Measurements from ENCODE around the gene ATRNL1. TPM values are rescaled to one million over a fixed set of nuclear protein-coding genes. Genes with fewer than 3 reads are reported as not detected.
A peak's percentile ranks its signal among the peaks of the same experiment; 100 is the strongest.
"Not testable (repeated sequence)": the region's sequence is repeated elsewhere in the genome, so short reads cannot be mapped to it uniquely, and the experiment has no call there.

Gene ATRNL1
- total RNA-seq, 8 experiments from 2014 or later = 1.8 to 49.5 (median 26.9) TPM

DNA sequence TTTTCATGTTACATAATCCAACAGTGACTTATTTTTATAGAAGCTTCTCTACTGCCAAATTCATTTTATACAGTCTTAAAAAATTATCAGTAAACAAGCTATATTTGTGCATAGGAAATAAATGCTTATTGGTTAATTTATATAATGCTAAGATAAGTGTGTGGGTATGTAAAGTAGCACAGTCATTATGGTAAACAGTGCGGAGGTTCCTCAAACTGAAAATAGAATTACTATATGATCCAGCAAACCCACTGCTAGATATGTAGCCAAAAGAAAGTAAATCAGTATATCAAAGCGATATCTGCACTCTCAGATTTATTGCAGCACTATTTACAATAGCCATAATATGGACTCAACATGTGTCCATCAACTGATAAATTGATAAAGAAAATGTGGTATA is 71.1 kb downstream of the ATRNL1 start:
- no peak overlapping the region for H3K27ac ChIP-seq
- WGBS, 10 experiments = 17 to 100% (median 92%) methylated on average over 1 to 2 of the region's 2 CpGs; no CpG with 5 or more reads in 1 of the 10 experiments
- H3K4me3 ChIP-seq = no peak overlapping the region
- no peak for ATAC-seq (replicated peaks in 6 of 8)
- in situ Hi-C loops (cut with MboI; ENCODE audit: low pct_unique_long_range_greater_than_20kb in 2 of 9, low sequenced_read_pairs in 9 of 9, unreplicated experiment in 9 of 9) = loop anchor here in 1 of 9 experiments (25.0 kb wide), 1 partner anchor 248 kb away; no protein-coding TSS in a partner anchor
- no peaks in the 10 kb centered on the region for H3K4me1 ChIP-seq (replicated peaks in 1 of 2)

DNA sequence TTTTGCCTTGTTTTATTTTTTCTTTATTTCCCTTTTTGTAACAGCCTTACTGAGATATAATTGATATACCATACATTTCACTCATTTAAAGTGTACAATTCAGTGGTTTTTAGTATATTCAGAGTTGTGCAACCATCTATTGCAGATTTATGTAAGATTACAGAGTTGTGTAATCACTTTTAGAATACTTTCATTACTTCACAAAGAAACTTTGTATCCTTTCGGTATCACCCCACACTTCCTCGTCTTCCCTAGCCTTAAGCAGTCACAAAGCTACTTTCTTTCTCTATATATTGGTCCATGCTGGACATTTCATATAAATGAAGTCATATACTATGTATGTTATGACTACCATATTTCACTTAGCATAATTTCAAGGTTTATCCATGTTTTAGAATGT is 74.6 kb downstream of the ATRNL1 start:
- WGBS, 10 experiments = 35 to 100% (median 80%) methylated on average over 1 to 2 of the region's 2 CpGs; no CpG with 5 or more reads in 1 of the 10 experiments
- in situ Hi-C loops (cut with MboI; ENCODE audit: low pct_unique_long_range_greater_than_20kb in 2 of 9, low sequenced_read_pairs in 9 of 9, unreplicated experiment in 9 of 9) = loop anchor here in 1 of 9 experiments (25.0 kb wide), 1 partner anchor 245 kb away; no protein-coding TSS in a partner anchor
- Histone ChIP-seq H3K4me1 (replicated peaks in 1 of 2) (no peaks in the 10 kb centered on the region), H3K27ac (no peak overlapping the region), H3K4me3 (no peak overlapping the region)
- ATAC-seq (replicated peaks in 6 of 8) = no peak

DNA sequence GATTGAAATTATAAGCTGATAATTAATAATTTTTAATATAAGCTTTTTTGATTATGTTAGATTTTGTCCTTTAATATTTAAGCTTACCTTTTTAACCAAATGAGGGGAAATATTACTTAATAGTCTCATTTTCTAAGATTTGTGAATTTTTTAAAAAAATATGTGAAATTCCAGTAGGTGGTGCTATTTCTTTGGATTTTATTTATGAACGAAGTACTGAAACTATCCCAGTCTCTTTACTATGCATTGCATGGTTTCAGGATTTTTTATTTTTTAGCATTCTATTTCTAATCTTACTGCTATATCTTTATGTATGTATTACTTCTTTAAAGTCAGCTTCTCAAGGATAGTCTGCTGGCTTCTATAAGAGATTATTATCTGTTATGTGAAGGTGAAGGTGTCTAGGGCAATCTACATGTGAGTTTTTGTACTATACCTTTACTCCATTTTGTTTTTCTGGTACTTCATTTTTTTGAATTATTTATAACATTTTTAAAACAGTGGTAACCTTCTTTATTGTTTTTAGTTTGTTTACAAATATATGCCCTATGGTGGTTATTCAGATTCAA is 78.3 kb downstream of the ATRNL1 start:
- no peak overlapping the region for H3K4me3 ChIP-seq
- WGBS, 10 experiments = 0 to 29% (median 12%) methylated on average over 1 of the region's 1 CpG
- no peaks in the 10 kb centered on the region for H3K4me1 ChIP-seq (replicated peaks in 1 of 2)
- H3K27ac ChIP-seq = no peak overlapping the region
- in situ Hi-C loops (cut with MboI; ENCODE audit: low pct_unique_long_range_greater_than_20kb in 2 of 9, low sequenced_read_pairs in 9 of 9, unreplicated experiment in 9 of 9) = loop anchor here in 1 of 9 experiments (25.0 kb wide), 1 partner anchor 241 kb away; no protein-coding TSS in a partner anchor
- no peak for ATAC-seq (replicated peaks in 6 of 8)

DNA sequence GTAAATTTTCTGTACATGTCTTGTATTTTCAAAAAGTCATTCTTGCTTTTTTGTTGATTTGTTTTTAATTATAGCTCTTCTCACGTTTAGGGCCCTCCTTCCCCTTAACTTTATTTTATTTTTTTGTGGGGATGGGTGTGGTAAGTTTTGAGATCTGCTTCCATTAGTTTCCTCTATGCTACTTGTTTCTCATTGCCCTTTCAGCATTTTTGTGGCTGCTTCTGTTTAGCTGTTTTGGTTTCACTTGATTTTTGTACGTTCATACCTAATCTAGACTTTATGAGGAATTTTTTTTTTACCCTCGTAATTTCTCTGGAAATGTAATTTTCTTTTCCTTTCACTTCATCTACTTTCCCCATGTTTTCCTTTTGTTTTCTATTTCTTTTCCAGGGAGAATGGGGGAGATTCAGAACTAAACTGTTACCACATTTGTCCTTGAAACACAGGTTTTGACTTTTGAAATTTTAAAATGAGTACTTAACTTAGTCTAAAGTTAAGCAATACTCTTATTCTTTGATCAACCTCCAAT is 80.8 kb downstream of the ATRNL1 start:
- H3K4me1 ChIP-seq (replicated peaks in 1 of 2) = no peaks in the 10 kb centered on the region
- H3K27ac ChIP-seq = no peak overlapping the region
- H3K4me3 ChIP-seq = no peak overlapping the region
- in situ Hi-C loops (cut with MboI; ENCODE audit: low pct_unique_long_range_greater_than_20kb in 2 of 9, low sequenced_read_pairs in 9 of 9, unreplicated experiment in 9 of 9) = loop anchor here in 1 of 9 experiments (25.0 kb wide), 1 partner anchor 238 kb away; no protein-coding TSS in a partner anchor
- 9 to 100% (median 87%) methylated on average over 2 to 3 of the region's 3 CpGs for WGBS, 10 experiments
- no peak for ATAC-seq (replicated peaks in 6 of 8)

DNA sequence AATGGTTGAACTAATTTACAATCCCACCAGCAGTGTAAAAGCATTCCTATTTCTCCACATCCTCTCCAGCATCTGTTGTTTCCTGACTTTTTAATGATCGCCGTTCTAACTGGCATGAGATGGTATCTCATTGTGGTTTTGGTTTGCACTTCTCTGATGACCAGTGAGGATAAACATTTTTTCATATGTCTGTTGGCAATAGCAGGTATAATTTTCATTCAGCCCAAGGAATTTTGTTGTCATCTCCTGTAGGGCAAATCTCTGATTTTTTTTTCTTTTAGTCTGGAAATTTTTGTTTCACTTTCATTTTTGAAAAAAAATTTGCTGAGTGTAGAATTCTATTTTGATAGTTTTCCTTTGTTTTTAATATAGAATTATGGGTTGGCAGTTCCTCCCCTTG is 114.1 kb downstream of the ATRNL1 start:
- WGBS, 10 experiments = 75 to 100% methylated on average over 2 of the region's 2 CpGs; no CpG with 5 or more reads in 8 of the 10 experiments
- H3K27ac ChIP-seq; H3K4me1 ChIP-seq (replicated peaks in 1 of 2); ATAC-seq (replicated peaks in 6 of 8); H3K4me3 ChIP-seq; in situ Hi-C loops (cut with MboI; ENCODE audit: low pct_unique_long_range_greater_than_20kb in 2 of 9, low sequenced_read_pairs in 9 of 9, unreplicated experiment in 9 of 9): not testable (repeated sequence)

DNA sequence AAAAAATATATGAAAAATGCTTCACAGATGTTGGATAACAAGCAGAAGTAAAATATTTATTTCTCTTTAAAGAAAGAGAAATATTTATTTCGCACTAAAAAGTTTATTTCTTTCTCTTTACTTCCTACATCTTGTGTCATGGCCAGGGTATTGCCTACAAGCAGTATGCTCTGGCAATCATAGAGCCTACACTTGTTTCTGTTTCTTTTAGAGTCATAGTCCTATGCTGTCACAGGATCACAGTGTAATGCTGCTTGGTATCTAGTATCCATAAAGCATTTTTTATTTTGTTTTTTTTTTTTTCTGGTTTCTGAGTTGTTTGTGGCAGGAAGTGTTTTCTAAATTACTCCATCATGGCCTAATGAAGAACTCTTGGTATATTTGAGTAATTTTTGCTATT is 116.0 kb downstream of the ATRNL1 start:
- no peak overlapping the region for H3K4me3 ChIP-seq
- H3K27ac ChIP-seq = no peak overlapping the region
- WGBS, 10 experiments = 0 to 100% (median 63%) methylated on average over 1 of the region's 1 CpG; no CpG with 5 or more reads in 1 of the 10 experiments
- no peaks in the 10 kb centered on the region for H3K4me1 ChIP-seq (replicated peaks in 1 of 2)
- ATAC-seq (replicated peaks in 6 of 8) = no peak
- in situ Hi-C loops (cut with MboI; ENCODE audit: low pct_unique_long_range_greater_than_20kb in 2 of 9, low sequenced_read_pairs in 9 of 9, unreplicated experiment in 9 of 9) = no loop called here

DNA sequence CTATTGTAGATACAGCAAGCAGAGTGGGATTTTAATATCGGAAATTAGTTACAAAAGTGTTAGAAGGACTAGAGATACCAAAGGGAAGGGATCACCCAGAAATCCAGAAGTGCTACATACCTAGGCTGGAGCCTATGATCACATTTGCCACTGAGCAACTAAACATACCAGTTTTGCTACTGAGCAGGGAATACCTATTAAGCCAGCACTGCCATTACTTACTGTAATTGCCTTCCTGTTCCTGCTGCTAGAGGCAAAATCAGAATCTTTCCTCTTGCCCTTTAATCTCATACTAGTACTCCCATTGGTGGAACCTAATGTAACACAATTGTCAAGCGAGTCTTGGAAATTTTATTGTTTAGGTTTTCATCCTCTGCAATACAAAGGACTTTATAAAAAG is 121.7 kb downstream of the ATRNL1 start:
- ATAC-seq (replicated peaks in 6 of 8) = no peak
- WGBS, 10 experiments = 0 to 100% (median 77%) methylated on average over 1 to 2 of the region's 2 CpGs; no CpG with 5 or more reads in 1 of the 10 experiments
- in situ Hi-C loops (cut with MboI; ENCODE audit: low pct_unique_long_range_greater_than_20kb in 2 of 9, low sequenced_read_pairs in 9 of 9, unreplicated experiment in 9 of 9) = no loop called here

DNA sequence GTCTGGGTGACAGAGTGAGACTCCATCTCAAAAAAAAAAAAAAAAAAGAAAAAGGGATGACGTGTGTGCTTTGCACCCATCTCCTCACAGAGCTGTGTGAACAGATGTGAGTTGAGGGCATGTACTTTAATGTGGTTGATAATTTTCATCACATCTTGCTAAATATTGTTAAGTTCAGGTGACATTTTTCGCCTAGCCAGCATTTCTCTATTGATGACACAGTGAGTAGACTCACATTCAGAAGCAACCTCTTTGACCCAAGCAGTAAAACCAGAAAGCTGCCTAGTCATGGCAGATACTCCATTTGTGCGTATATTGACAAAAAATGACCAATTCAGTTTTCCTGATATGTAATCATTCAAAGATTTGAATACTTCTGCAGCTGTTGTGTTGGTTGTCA is 126.0 kb downstream of the ATRNL1 start:
- no peak overlapping the region for H3K4me3 ChIP-seq
- in situ Hi-C loops (cut with MboI; ENCODE audit: low pct_unique_long_range_greater_than_20kb in 2 of 9, low sequenced_read_pairs in 9 of 9, unreplicated experiment in 9 of 9) = no loop called here
- 0 to 100% (median 96%) methylated on average over 1 to 2 of the region's 3 CpGs; no CpG with 5 or more reads in 4 of the 10 experiments for WGBS, 10 experiments

More for the DNA sequence above, 121.7 kb downstream of the ATRNL1 start:
- H3K27ac ChIP-seq = no peak overlapping the region
- no peak overlapping the region for H3K4me3 ChIP-seq
- H3K4me1 ChIP-seq (replicated peaks in 1 of 2) = no peaks in the 10 kb centered on the region

DNA sequence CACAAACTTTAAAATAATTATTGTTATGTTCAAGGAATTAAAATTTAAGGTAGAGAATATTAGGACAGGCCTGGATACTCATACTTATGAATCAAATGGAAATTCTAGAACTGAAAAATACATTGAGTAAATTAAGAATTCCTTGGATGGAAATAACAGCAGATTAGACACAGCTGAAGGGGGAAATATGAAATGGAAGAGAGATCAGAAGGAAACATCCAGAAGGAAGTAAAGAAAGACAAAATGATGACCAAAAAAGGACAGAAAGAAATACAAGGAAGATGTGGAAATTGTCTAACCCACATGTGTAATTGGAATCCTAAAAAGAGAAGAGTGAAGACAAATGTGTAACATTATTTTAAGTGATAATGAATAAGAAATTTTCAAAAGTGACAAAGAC is 128.9 kb downstream of the ATRNL1 start:
- ATAC-seq (replicated peaks in 6 of 8) = no peak
- no peaks in the 10 kb centered on the region for H3K4me1 ChIP-seq (replicated peaks in 1 of 2)
- in situ Hi-C loops (cut with MboI; ENCODE audit: low pct_unique_long_range_greater_than_20kb in 2 of 9, low sequenced_read_pairs in 9 of 9, unreplicated experiment in 9 of 9) = no loop called here
- H3K27ac ChIP-seq = no peak overlapping the region
- H3K4me3 ChIP-seq = no peak overlapping the region

More for the DNA sequence above, 126.0 kb downstream of the ATRNL1 start:
- Histone ChIP-seq H3K4me1 (replicated peaks in 1 of 2) (no peaks in the 10 kb centered on the region), H3K27ac (no peak overlapping the region)
- ATAC-seq (replicated peaks in 6 of 8) = no peak

DNA sequence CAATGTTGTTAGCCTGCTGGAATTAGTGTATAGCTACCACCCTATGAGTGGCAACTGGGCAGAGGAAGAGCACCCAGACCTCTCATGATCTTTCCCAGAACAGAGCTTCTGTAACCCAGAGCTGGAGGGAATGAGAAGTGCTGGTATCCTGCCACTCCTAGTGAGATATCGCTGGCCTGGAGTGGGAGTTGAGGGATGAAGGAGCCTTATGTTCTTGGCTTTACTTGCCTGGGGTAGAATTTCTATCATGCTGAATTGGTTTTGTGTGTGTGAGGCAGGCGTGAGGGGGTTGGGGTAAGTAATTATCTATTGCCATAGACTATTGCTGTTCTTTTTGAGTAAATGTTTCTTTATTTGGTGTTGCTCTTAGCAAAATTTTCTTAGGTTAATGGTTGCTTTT is 146.6 kb downstream of the ATRNL1 start:
- in situ Hi-C loops (cut with MboI; ENCODE audit: low pct_unique_long_range_greater_than_20kb in 2 of 9, low sequenced_read_pairs in 9 of 9, unreplicated experiment in 9 of 9) = no loop called here
- Histone ChIP-seq H3K4me3 (no peak overlapping the region), H3K27ac (no peak overlapping the region), H3K4me1 (replicated peaks in 1 of 2) (no peaks in the 10 kb centered on the region)
- no peak for ATAC-seq (replicated peaks in 6 of 8)
- WGBS, 10 experiments = 0 to 100% (median 92%) methylated on average over 1 to 2 of the region's 2 CpGs; no CpG with 5 or more reads in 4 of the 10 experiments

DNA sequence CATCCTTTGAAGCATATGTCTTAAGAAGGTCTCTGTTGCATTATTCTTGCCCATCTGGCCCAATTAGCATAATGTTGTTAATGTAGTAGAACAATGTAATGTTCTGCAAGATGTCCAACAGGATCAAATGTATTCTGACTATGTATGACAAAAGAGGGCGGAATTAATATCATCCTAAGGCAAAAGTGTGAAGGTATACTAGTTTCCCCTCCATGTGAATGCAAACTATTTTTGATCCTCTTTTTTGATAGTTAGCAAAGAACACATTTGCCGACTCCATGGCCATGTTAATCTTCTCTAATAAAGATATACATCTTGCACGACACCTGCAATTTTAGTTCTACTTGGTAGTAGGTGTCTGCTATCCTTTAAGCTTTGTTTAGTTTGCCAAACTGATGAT is 157.6 kb downstream of the ATRNL1 start:
- ATAC-seq (replicated peaks in 6 of 8) = peak in 2 of 8 experiments; percentile 31 to 71
- Histone ChIP-seq H3K4me1 (replicated peaks in 1 of 2) (no peaks in the 10 kb centered on the region), H3K4me3 (no peak overlapping the region), H3K27ac (no peak overlapping the region)
- 0 to 100% (median 83%) methylated on average over 1 to 3 of the region's 3 CpGs for WGBS, 10 experiments
- in situ Hi-C loops (cut with MboI; ENCODE audit: low pct_unique_long_range_greater_than_20kb in 2 of 9, low sequenced_read_pairs in 9 of 9, unreplicated experiment in 9 of 9) = no loop called here

DNA sequence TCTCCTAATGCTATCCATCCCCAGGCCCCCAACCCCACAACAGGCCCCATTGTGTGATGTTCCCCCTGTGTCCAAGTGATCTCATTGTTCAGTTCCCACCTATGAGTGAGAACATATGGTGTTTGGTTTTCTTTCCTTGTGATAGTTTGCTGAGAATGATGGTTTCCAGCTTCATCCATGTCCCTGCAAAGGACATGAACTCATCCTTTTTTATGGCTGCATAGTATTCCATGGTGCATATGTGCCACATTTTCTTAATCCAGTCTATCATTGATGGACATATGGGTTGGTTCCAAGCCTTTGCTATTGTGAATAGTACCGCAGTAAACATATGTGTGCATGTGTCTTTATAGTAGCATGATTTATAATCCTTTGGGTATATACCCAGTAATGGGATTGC is 160.6 kb downstream of the ATRNL1 start:
- not testable (repeated sequence) for H3K4me3 ChIP-seq; H3K4me1 ChIP-seq (replicated peaks in 1 of 2)

DNA sequence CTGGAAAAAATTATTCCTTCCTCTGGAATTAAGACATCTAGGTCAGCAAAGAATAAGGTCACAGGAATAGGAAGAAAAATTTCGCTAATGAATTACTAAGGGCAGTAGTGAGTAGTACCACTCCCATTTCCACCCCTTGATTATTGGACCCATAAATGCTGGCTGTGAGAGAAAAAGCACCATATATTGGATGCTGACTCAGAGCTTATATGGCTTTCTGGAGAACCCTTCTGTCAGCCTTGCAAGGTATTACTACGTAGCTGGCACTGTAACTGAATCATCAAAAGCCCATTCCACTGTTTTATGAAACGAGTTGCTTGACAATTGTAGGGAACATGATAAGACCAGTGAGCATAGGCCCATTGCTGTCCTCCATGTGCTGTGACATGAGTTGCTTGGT is 179.3 kb downstream of the ATRNL1 start:
- in situ Hi-C loops (cut with MboI; ENCODE audit: low pct_unique_long_range_greater_than_20kb in 2 of 9, low sequenced_read_pairs in 9 of 9, unreplicated experiment in 9 of 9) = no loop called here
- Histone ChIP-seq H3K4me1 (replicated peaks in 1 of 2) (no peaks in the 10 kb centered on the region), H3K4me3 (no peak overlapping the region), H3K27ac (no peak overlapping the region)
- ATAC-seq (replicated peaks in 6 of 8) = no peak
- WGBS, 10 experiments = 0 to 96% (median 80%) methylated on average over 1 to 3 of the region's 3 CpGs; no CpG with 5 or more reads in 1 of the 10 experiments

More for the DNA sequence above, 160.6 kb downstream of the ATRNL1 start:
- 67 to 100% methylated on average over 1 of the region's 1 CpG; no CpG with 5 or more reads in 8 of the 10 experiments for WGBS, 10 experiments
- in situ Hi-C loops (cut with MboI; ENCODE audit: low pct_unique_long_range_greater_than_20kb in 2 of 9, low sequenced_read_pairs in 9 of 9, unreplicated experiment in 9 of 9); ATAC-seq (replicated peaks in 6 of 8); H3K27ac ChIP-seq: not testable (repeated sequence)

DNA sequence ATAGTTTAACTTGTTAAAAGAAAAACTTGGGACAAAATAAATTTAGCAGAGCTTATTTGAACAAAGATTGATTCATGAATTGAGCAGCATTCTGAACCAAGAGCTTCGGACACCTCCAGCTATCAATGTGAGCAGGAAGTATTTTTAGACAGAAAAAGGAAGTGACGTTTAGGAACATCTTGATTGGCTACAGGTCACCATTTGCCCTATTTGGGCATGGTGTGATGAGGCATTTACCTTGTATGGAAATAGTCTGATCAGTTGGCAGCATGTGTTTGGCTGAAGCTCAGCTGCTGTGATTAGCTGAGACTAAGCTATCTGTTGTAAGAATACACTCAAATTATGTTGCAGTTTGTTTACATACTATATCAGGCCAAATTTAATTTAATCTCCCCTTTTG is 185.1 kb downstream of the ATRNL1 start:
- H3K4me3 ChIP-seq = no peak overlapping the region
- 7 to 100% (median 88%) methylated on average over 1 to 2 of the region's 2 CpGs; no CpG with 5 or more reads in 1 of the 10 experiments for WGBS, 10 experiments
- no peak overlapping the region for H3K27ac ChIP-seq
- in situ Hi-C loops (cut with MboI; ENCODE audit: low pct_unique_long_range_greater_than_20kb in 2 of 9, low sequenced_read_pairs in 9 of 9, unreplicated experiment in 9 of 9) = no loop called here
- ATAC-seq (replicated peaks in 6 of 8) = no peak
- H3K4me1 ChIP-seq (replicated peaks in 1 of 2) = no peaks in the 10 kb centered on the region

All from motor neuron (in vitro differentiated cells).